ENCODE data around the gene MTIF3. TPM values are rescaled to one million over a fixed set of nuclear protein-coding genes. Genes with fewer than 3 reads are reported as not detected.

Gene MTIF3, protein sequence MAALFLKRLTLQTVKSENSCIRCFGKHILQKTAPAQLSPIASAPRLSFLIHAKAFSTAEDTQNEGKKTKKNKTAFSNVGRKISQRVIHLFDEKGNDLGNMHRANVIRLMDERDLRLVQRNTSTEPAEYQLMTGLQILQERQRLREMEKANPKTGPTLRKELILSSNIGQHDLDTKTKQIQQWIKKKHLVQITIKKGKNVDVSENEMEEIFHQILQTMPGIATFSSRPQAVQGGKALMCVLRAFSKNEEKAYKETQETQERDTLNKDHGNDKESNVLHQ
- 57.4 and 71.4 TPM in 2 replicates for total RNA-seq

GRCh38 chr13:27449936-27450828 is at the start of gene MTIF3:
Gene MTIF3, minus strand, starts transcription at chr13:27450564. Its CDS starts 10,116 bp downstream, at chr13:27440448.

GRCh38 chr13:27424246-27425157 is 25.9 kb downstream of the MTIF3 start, which contains the start of gene GTF3A:
Gene GTF3A, plus strand, starts transcription at chr13:27424619.

Other genes starting within 250 kb of the MTIF3 start
- gene RPL21, start 199.0 kb downstream of the MTIF3 start, total RNA-seq = 753 and 1,263 TPM in 2 replicates
- 0.72 and 0.85 TPM in 2 replicates for gene RASL11A, start 179.7 kb downstream of the MTIF3 start, total RNA-seq
- gene GTF3A, start 25.9 kb downstream of the MTIF3 start, total RNA-seq = 135 and 150 TPM in 2 replicates
- gene LNX2, start 170.0 kb upstream of the MTIF3 start, total RNA-seq = 16.6 and 21.1 TPM in 2 replicates
- 168 and 216 TPM in 2 replicates for gene POLR1D, start 171.3 kb upstream of the MTIF3 start, total RNA-seq